HepG2 (cell line): ENCODE data around the gene AP5B1. TPM values are rescaled to one million over a fixed set of nuclear protein-coding genes. Genes with fewer than 3 reads are reported as not detected.

Source experiments
- ATF7 ChIP-seq, 2 experiments: fragments of 450-650 bp in 1 of 2; sonication (generic) in 1 of 2; formaldehyde crosslinking in 1 of 2; IDR thresholded peaks; 2 replicates each; pipeline versions ENCODE4 v1.4.0 to v1.6.1; 2016 to 2020; ENCODE audit warnings: antibody characterized with exemption in 1 of 2, mild to moderate bottlenecking in 1 of 2, missing genetic modification reagents in 1 of 2
- FOXA3 ChIP-seq: IDR thresholded peaks from 2 replicates; pipeline ENCODE4 v1.6.1; 2016; ENCODE audit warnings: missing genetic modification reagents, missing compliant biosample characterization
- GATAD1 ChIP-seq: IDR thresholded peaks from 2 replicates; pipeline ENCODE4 v1.6.1; 2016; ENCODE audit warnings: missing genetic modification reagents, missing compliant biosample characterization
- HDAC1 ChIP-seq: sonication (generic); formaldehyde crosslinking; IDR thresholded peaks from 2 replicates; pipeline ENCODE4 v1.5.1; 2020; ENCODE audit warnings: mild to moderate bottlenecking, missing genetic modification reagents
- NONO ChIP-seq, 2 experiments: fragments of 450-650 bp in 1 of 2; sonication (generic) in 1 of 2; formaldehyde crosslinking in 1 of 2; IDR thresholded peaks in 1 of 2; conservative IDR thresholded peaks in 1 of 2; 2 replicates each; pipeline versions ENCODE4 v1.6.1 to v1.8.0; 2017 to 2022; ENCODE audit warnings: mild to moderate bottlenecking in 1 of 2, missing genetic modification reagents in 1 of 2, moderate library complexity in 1 of 2
- SRSF9 ChIP-seq: fragments of 200-400 bp; formaldehyde crosslinking; IDR thresholded peaks from 2 replicates; pipeline ENCODE4 v1.6.1; 2018; ENCODE audit warnings: borderline replicate concordance, mild to moderate bottlenecking, low read depth, low read length; ENCODE audit not compliant: insufficient read depth, poor library complexity, severe bottlenecking
- STAT5B ChIP-seq: sonication (generic); formaldehyde crosslinking; IDR thresholded peaks from 2 replicates; pipeline ENCODE4 v1.4.0; 2020; ENCODE audit warnings: missing genetic modification reagents
- TFAP4 ChIP-seq: sonication (generic); IDR thresholded peaks from 2 replicates; pipeline ENCODE4 v1.6.1; 2016; ENCODE audit warnings: low read depth, borderline replicate concordance
- USF2 ChIP-seq, 2 experiments: sonication (generic) in 1 of 2; formaldehyde crosslinking in 1 of 2; IDR thresholded peaks; 2 replicates each; pipeline versions ENCODE4 v1.5.1 to v1.6.1; 2011 to 2020; ENCODE audit warnings: borderline replicate concordance in 1 of 2, low read depth in 1 of 2, low read length in 1 of 2, mild to moderate bottlenecking in 1 of 2, missing genetic modification reagents in 1 of 2, moderate library complexity in 1 of 2
- ZBTB33 ChIP-seq: sonication (generic); formaldehyde crosslinking; IDR thresholded peaks from 2 replicates; pipeline ENCODE4 v1.4.0; 2020; ENCODE audit warnings: missing genetic modification reagents
- ZBTB38 ChIP-seq: sonication (generic); formaldehyde crosslinking; IDR thresholded peaks from 2 replicates; pipeline ENCODE4 v1.5.1; 2020; ENCODE audit warnings: mild to moderate bottlenecking, missing genetic modification reagents
- ZFX ChIP-seq: sonication (generic); formaldehyde crosslinking; IDR thresholded peaks from 2 replicates; pipeline ENCODE4 v1.4.0; 2020; ENCODE audit warnings: mild to moderate bottlenecking, low read depth, missing genetic modification reagents, moderate library complexity
- ZMYM4 ChIP-seq: sonication (generic); formaldehyde crosslinking; IDR thresholded peaks from 2 replicates; pipeline ENCODE4 v1.8.1; 2023; ENCODE audit warnings: mild to moderate bottlenecking, missing genetic modification reagents
- ZNF235 ChIP-seq: sonication (generic); formaldehyde crosslinking; IDR thresholded peaks from 2 replicates; pipeline ENCODE4 v1.8.1; 2023; ENCODE audit warnings: mild to moderate bottlenecking, missing genetic modification reagents, borderline replicate concordance
- ZNF350 ChIP-seq: sonication (generic); formaldehyde crosslinking; IDR thresholded peaks from 2 replicates; pipeline ENCODE4 v1.4.0; 2020; ENCODE audit warnings: mild to moderate bottlenecking, low read depth, missing genetic modification reagents, borderline replicate concordance
- ZNF460 ChIP-seq: sonication (generic); formaldehyde crosslinking; IDR thresholded peaks from 2 replicates; pipeline ENCODE4 v1.5.1; 2020; ENCODE audit warnings: missing genetic modification reagents, mild to moderate bottlenecking, borderline replicate concordance
- ZNF589 ChIP-seq: sonication (generic); formaldehyde crosslinking; conservative IDR thresholded peaks from 2 replicates; pipeline ENCODE4 v1.8.0; 2022; ENCODE audit warnings: mild to moderate bottlenecking, moderate library complexity, missing genetic modification reagents
- ZNF674 ChIP-seq: sonication (generic); formaldehyde crosslinking; IDR thresholded peaks from 2 replicates; pipeline ENCODE4 v1.5.0; 2020; ENCODE audit warnings: low read depth, mild to moderate bottlenecking, missing genetic modification reagents
- ZNF749 ChIP-seq: sonication (generic); formaldehyde crosslinking; IDR thresholded peaks from 2 replicates; pipeline ENCODE4 v1.8.0; 2022; ENCODE audit warnings: mild to moderate bottlenecking, missing genetic modification reagents, moderate library complexity, borderline replicate concordance
- polyA plus RNA-seq, 8 experiments: library from polyadenylated mRNA; depleted of rRNA in 3 of 8; stranded (reverse) in 7 of 8; unstranded in 1 of 8; fragments of >200 nt; fragmentation: Illumina TruSeq in 4 of 8; extraction: Trizol in 4 of 8; gene quantifications; 2 replicates each; pipeline versions ENCODE4 v1.2.1 to v1.2.3, GENCODE V29; 2011 to 2016; ENCODE audit warnings: low read depth in 4 of 8, missing spikeins in 1 of 8, mixed read lengths in 1 of 8; ENCODE audit not compliant: insufficient read depth in 1 of 8
- total RNA-seq, 5 experiments: library from RNA; depleted of rRNA; stranded (reverse); fragments of >200 nt; fragmentation: Illumina TruSeq; extraction: Trizol; gene quantifications; 2 replicates each; pipeline ENCODE4 v1.2.3, GENCODE V29; 2016; ENCODE audit warnings: low read depth in 1 of 5
- TF ChIP-seq, protein P1 (sequence below): sonication (generic); formaldehyde crosslinking; IDR thresholded peaks from 2 replicates; pipeline ENCODE4 v1.4.0; 2020; ENCODE audit warnings: mild to moderate bottlenecking, missing genetic modification reagents

Gene AP5B1
- total and polyA plus RNA-seq, 2 of the 13 experiments (the other 11 are each of a cell fraction or from before 2014, with no cell fraction given) = 1.7 to 4.4 TPM

- TF ChIP-seq USF2 (IDR thresholded peaks at IDR 0.05; ENCODE audit: low read depth, low read length) (no peak), USF2 (CRISPR knock-in tag; IDR thresholded peaks at IDR 0.05; ENCODE audit: borderline replicate concordance) (no peak), STAT5B (CRISPR knock-in tag) (no peak), ZNF350 (CRISPR knock-in tag) (0 out of 2 replicates have a peak, but pooled peaks have one; percentile 33), ZBTB38 (CRISPR knock-in tag) (peak; percentile 51; the same call in 1 of the 2 replicates), HDAC1 (peak; percentile 55), ZNF235 (CRISPR knock-in tag) (0 out of 2 replicates have a peak, but pooled peaks have one; percentile 44), ZNF460 (CRISPR knock-in tag) (no peak), TFAP4 (peak; percentile 51; the same call in 1 of the 2 replicates), ZMYM4 (CRISPR knock-in tag) (peak; percentile 77), ZNF749 (no peak), FOXA3 (CRISPR knock-in tag) (peak; percentile 11; the same call in 1 of the 2 replicates), NONO (IDR thresholded peaks at IDR 0.05) (no peak), NONO (CRISPR knock-in tag; conservative IDR thresholded peaks at IDR 0.05) (peak; percentile 49; the same call in 1 of the 2 replicates), ZNF589 (CRISPR knock-in tag) (no peak), ATF7 (IDR thresholded peaks at IDR 0.05) (no peak), ATF7 (CRISPR knock-in tag; IDR thresholded peaks at IDR 0.05) (no peak), ZBTB33 (CRISPR knock-in tag) (peak; percentile 76; the same call in 1 of the 2 replicates), SRSF9 (no peak), ZNF674 (CRISPR knock-in tag) (no peak), ZFX (CRISPR knock-in tag) (peak; percentile 53), GATAD1 (CRISPR knock-in tag) (peak; percentile 55)
- TF ChIP-seq, protein P1, sequence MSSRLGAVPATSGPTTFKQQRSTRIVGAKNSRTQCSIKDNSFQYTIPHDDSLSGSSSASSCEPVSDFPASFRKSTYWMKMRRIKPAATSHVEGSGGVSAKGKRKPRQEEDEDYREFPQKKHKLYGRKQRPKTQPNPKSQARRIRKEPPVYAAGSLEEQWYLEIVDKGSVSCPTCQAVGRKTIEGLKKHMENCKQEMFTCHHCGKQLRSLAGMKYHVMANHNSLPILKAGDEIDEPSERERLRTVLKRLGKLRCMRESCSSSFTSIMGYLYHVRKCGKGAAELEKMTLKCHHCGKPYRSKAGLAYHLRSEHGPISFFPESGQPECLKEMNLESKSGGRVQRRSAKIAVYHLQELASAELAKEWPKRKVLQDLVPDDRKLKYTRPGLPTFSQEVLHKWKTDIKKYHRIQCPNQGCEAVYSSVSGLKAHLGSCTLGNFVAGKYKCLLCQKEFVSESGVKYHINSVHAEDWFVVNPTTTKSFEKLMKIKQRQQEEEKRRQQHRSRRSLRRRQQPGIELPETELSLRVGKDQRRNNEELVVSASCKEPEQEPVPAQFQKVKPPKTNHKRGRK (CRISPR knock-in tag) = no peak
Measured at GRCh38 chr11:65817835-65818680, 37.3 kb upstream of the AP5B1 start (continued).
